Coronary artery (tissue), 2 donors: ENCODE measurements around the gene HYDIN.

ENCODE experiments used
- DNase-seq: peaks from one replicate; pipeline ENCODE4 v3.0.0-alpha.2; 2017; ENCODE audit warnings: low spot score
- H3K27ac ChIP-seq, 2 donors: fragments of 200-600 bp; sonication (generic); one replicate each; pipeline ENCODE4 v1.5.1; 2016 to 2019
- H3K4me3 ChIP-seq: fragments of 200-600 bp; sonication (generic); 2 replicates; pipeline ENCODE4 v1.5.1; 2016; ENCODE audit warnings: mild to moderate bottlenecking, moderate library complexity
- CTCF ChIP-seq: fragments of 200-600 bp; sonication (generic); IDR thresholded peaks from one replicate; pipeline ENCODE4 v1.5.1; 2019; ENCODE audit warnings: antibody characterized with exemption

HYDIN gene

GRCh38 chr16:70759666-70760065 lies 470.9 kb downstream of the HYDIN start:
- Histone ChIP-seq H3K27ac (no peak overlapping the region), H3K4me3 (no peak overlapping the region)
- no peak for TF ChIP-seq CTCF
- DNase-seq = no peak

- no peak overlapping the region for H3K4me3 ChIP-seq
- no peak for DNase-seq
- no peak for TF ChIP-seq CTCF
- no peak overlapping the region for H3K27ac ChIP-seq
These were observed 471.7 kb downstream of the HYDIN start for GRCh38 chr16:70758786-70759185.
